HepG2 (cell line): ENCODE results near the gene CLP1. TPM values are rescaled to one million over a fixed set of nuclear protein-coding genes. Genes with fewer than 3 reads are reported as not detected.

Experiments
- AHDC1 ChIP-seq: sonication (generic); formaldehyde crosslinking; IDR thresholded peaks from 2 replicates; pipeline ENCODE4 v1.5.1; 2020; ENCODE audit warnings: mild to moderate bottlenecking, missing genetic modification reagents, borderline replicate concordance
- GATA4 ChIP-seq: sonication (generic); IDR thresholded peaks from 2 replicates; pipeline ENCODE4 v1.6.1; 2016; ENCODE audit warnings: antibody characterized with exemption, low read depth, borderline replicate concordance
- GATAD2A ChIP-seq: IDR thresholded peaks from 2 replicates; pipeline ENCODE4 v1.6.1; 2016
- HIVEP1 ChIP-seq: sonication (generic); formaldehyde crosslinking; IDR thresholded peaks from 2 replicates; pipeline ENCODE4 v1.4.0; 2020; ENCODE audit warnings: mild to moderate bottlenecking, missing genetic modification reagents
- THYN1 ChIP-seq: sonication (generic); formaldehyde crosslinking; IDR thresholded peaks from 2 replicates; pipeline ENCODE4 v1.8.1; 2023; ENCODE audit warnings: low read depth, mild to moderate bottlenecking, moderate library complexity, missing genetic modification reagents, borderline replicate concordance
- U2AF2 ChIP-seq: fragments of 200-400 bp; formaldehyde crosslinking; IDR thresholded peaks from 2 replicates; pipeline ENCODE4 v1.6.1; 2017; ENCODE audit warnings: low read depth, mild to moderate bottlenecking, low read length
- ZNF138 ChIP-seq: sonication (generic); formaldehyde crosslinking; IDR thresholded peaks from 2 replicates; pipeline ENCODE4 v1.5.0; 2020; ENCODE audit warnings: mild to moderate bottlenecking, low read depth, missing genetic modification reagents
- ZNF441 ChIP-seq: sonication (generic); formaldehyde crosslinking; IDR thresholded peaks from 2 replicates; pipeline ENCODE4 v1.7.0; 2021; ENCODE audit warnings: missing genetic modification reagents, borderline replicate concordance
- ZNF501 ChIP-seq: sonication (generic); formaldehyde crosslinking; IDR thresholded peaks from 2 replicates; pipeline ENCODE4 v1.5.1; 2020; ENCODE audit warnings: mild to moderate bottlenecking, moderate library complexity, missing genetic modification reagents
- ZNF547 ChIP-seq: sonication (generic); formaldehyde crosslinking; IDR thresholded peaks from 2 replicates; pipeline ENCODE4 v1.5.1; 2020; ENCODE audit warnings: mild to moderate bottlenecking, missing genetic modification reagents
- ZSCAN21 ChIP-seq: sonication (generic); formaldehyde crosslinking; IDR thresholded peaks from 2 replicates; pipeline ENCODE4 v1.8.0; 2022; ENCODE audit warnings: mild to moderate bottlenecking, missing genetic modification reagents, moderate library complexity, borderline replicate concordance
- polyA plus RNA-seq, 8 experiments: library from polyadenylated mRNA; depleted of rRNA in 3 of 8; stranded (reverse) in 7 of 8; unstranded in 1 of 8; fragments of >200 nt; fragmentation: Illumina TruSeq in 4 of 8; extraction: Trizol in 4 of 8; gene quantifications; 2 replicates each; pipeline versions ENCODE4 v1.2.1 to v1.2.3, GENCODE V29; 2011 to 2016; ENCODE audit warnings: low read depth in 4 of 8, missing spikeins in 1 of 8, mixed read lengths in 1 of 8; ENCODE audit not compliant: insufficient read depth in 1 of 8
- total RNA-seq, 5 experiments: library from RNA; depleted of rRNA; stranded (reverse); fragments of >200 nt; fragmentation: Illumina TruSeq; extraction: Trizol; gene quantifications; 2 replicates each; pipeline ENCODE4 v1.2.3, GENCODE V29; 2016; ENCODE audit warnings: low read depth in 1 of 5

The CLP1 gene
- total and polyA plus RNA-seq, 2 of the 13 experiments (the other 11 are each of a cell fraction or from before 2014, with no cell fraction given) = 14.6 to 24.8 TPM

- TF ChIP-seq ZSCAN21 (CRISPR knock-in tag) = no peak
- no peak for TF ChIP-seq ZNF501 (CRISPR knock-in tag)
- no peak for TF ChIP-seq AHDC1 (CRISPR knock-in tag)
- no peak for TF ChIP-seq ZNF547
- TF ChIP-seq HIVEP1 (CRISPR knock-in tag) = no peak
- TF ChIP-seq ZNF138 (CRISPR knock-in tag) = no peak
- no peak for TF ChIP-seq THYN1 (CRISPR knock-in tag)
- TF ChIP-seq GATAD2A (CRISPR knock-in tag) = no peak
- TF ChIP-seq GATA4 = no peak
- TF ChIP-seq ZNF441 (CRISPR knock-in tag) = no peak
- no peak for TF ChIP-seq U2AF2
These were observed 43.3 kb upstream of the CLP1 start (continued) for GRCh38 chr11:57614234-57614772.
